ENCODE measurements around the gene CROCC2.

DNA sequence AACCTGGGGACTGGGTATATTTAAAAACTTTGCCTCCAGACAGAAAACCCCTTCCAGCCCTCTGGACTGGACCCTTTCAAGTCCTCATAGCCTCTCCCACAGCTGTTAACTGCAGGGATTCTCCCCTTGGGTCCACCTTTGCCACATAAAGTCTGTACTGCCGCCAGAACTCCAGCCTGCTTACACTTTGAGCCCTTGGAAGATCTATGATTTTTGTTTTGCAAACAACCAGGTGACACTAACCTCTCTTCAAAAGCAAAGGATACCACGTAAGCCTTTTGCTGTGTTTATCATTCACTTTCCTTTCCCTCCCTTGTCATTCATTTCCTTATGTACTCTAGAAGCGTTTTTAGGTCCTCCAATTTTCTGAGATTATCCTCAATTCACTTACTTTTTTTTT lies 41.7 kb upstream of the CROCC2 start:
- TF ChIP-seq, protein P1, sequence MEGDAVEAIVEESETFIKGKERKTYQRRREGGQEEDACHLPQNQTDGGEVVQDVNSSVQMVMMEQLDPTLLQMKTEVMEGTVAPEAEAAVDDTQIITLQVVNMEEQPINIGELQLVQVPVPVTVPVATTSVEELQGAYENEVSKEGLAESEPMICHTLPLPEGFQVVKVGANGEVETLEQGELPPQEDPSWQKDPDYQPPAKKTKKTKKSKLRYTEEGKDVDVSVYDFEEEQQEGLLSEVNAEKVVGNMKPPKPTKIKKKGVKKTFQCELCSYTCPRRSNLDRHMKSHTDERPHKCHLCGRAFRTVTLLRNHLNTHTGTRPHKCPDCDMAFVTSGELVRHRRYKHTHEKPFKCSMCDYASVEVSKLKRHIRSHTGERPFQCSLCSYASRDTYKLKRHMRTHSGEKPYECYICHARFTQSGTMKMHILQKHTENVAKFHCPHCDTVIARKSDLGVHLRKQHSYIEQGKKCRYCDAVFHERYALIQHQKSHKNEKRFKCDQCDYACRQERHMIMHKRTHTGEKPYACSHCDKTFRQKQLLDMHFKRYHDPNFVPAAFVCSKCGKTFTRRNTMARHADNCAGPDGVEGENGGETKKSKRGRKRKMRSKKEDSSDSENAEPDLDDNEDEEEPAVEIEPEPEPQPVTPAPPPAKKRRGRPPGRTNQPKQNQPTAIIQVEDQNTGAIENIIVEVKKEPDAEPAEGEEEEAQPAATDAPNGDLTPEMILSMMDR (optimal IDR thresholded peaks at IDR 0.05 in 1 of 3, IDR thresholded peaks at IDR 0.05 in 1 of 3, conservative IDR thresholded peaks at IDR 0.05 in 1 of 3; ENCODE audit: extremely low read depth in 1 of 3, insufficient read depth in 2 of 3, low read length in 3 of 3) = no peak
- TF ChIP-seq EZH2 (IDR thresholded peaks at IDR 0.05; ENCODE audit: low read length) = no peak

Measured in keratinocyte (primary cell).